HCT116 (cell line): ENCODE data around the gene SSH2. TPM values are rescaled to one million over a fixed set of nuclear protein-coding genes. Genes with fewer than 3 reads are reported as not detected.

Experiments
- ATAC-seq: fragments of 200-7000 bp; cut with Tn5 transposase; 2 replicates; pipeline ENCODE4 v1.9.1; 2020; ENCODE audit warnings: mild to moderate bottlenecking, moderate library complexity
- BruUV-seq: library from RNA; stranded (reverse); fragments of 400-500 nt; replicated peaks from 2 replicates; lab custom pipeline; 2021; lab: Mats Ljungman, UMichigan
- CTCF ChIA-PET: fragments of 300-600 bp; sonication (Branson Sonifier 250); formaldehyde crosslinking; loops from one replicate; lab custom pipeline; 2021; ENCODE audit warnings: antibody characterized with exemption; lab: Charles Lee
- POLR2A ChIA-PET: fragments of 300-600, 350-600 bp; sonication (Branson Sonifier 250); formaldehyde crosslinking; loops from one replicate; lab custom pipeline; 2021; ENCODE audit warnings: antibody characterized with exemption; lab: Charles Lee
- RAD21 ChIA-PET, 2 experiments: fragments of 300-600 bp; sonication (Branson Sonifier 250); formaldehyde crosslinking; loops; one replicate each; lab custom pipeline; 2023; ENCODE audit warnings: low total read pairs in 2 of 2; ENCODE audit not compliant: uncharacterized antibody in 2 of 2, unreplicated experiment in 2 of 2, low non-redundant PET in 1 of 2; lab: Charles Lee
- DNase-seq: peaks from one replicate; pipeline ENCODE4 v3.0.0-alpha.2; 2010; ENCODE audit warnings: low read depth, low spot score
- H2AFZ ChIP-seq: fragments of 200-600 bp; shearing (Covaris generic), sonication (generic); 2 replicates; pipeline ENCODE4 v1.6.1; 2017; ENCODE audit warnings: low read depth, mixed run types, mixed read lengths, antibody characterized with exemption, low read length; ENCODE audit not compliant: poor library complexity, severe bottlenecking
- H3K27ac ChIP-seq: 2 replicates; pipeline ENCODE4 v1.5.1; 2012; ENCODE audit warnings: low read depth, low read length
- H3K27me3 ChIP-seq: fragments of 200-600 bp; sonication (generic); 2 replicates; pipeline ENCODE4 v1.6.1; 2016; ENCODE audit warnings: mixed run types, low read length, mixed read lengths; ENCODE audit not compliant: insufficient read depth
- H3K36me3 ChIP-seq, 2 experiments: fragments of 200-500 bp in 1 of 2; fragments of 200-600 bp in 1 of 2; sonication (Bioruptor generic) in 1 of 2; sonication (generic) in 1 of 2; 2 replicates each; pipeline versions ENCODE4 v1.5.1 to v1.6.1; 2014 to 2016; ENCODE audit warnings: low read length in 2 of 2, inconsistent platforms in 1 of 2, mixed read lengths in 1 of 2, mixed run types in 1 of 2; ENCODE audit not compliant: insufficient read depth in 2 of 2, control insufficient read depth in 1 of 2
- H3K4me1 ChIP-seq, 2 experiments: fragments of 200-600 bp in 1 of 2; sonication (generic) in 1 of 2; 2 replicates each; pipeline versions ENCODE4 v1.5.1 to v1.6.1; 2012 to 2017; ENCODE audit warnings: low read length in 2 of 2, inconsistent platforms in 1 of 2, mild to moderate bottlenecking in 1 of 2, mixed read lengths in 1 of 2, mixed run types in 1 of 2, moderate library complexity in 1 of 2; ENCODE audit not compliant: insufficient read depth in 2 of 2, control insufficient read depth in 1 of 2
- H3K4me2 ChIP-seq: fragments of 200-600 bp; sonication (generic); 2 replicates; pipeline ENCODE4 v1.6.1; 2017; ENCODE audit warnings: mixed run types, low read length, mixed read lengths
- H3K4me3 ChIP-seq, 2 experiments: fragments of 200-600 bp in 1 of 2; sonication (generic) in 1 of 2; replicated peaks in 1 of 2; 2 replicates each; pipeline ENCODE4 v1.5.1; 2011 to 2016; ENCODE audit warnings: low read length in 2 of 2, control low read depth in 1 of 2, low read depth in 1 of 2, mild to moderate bottlenecking in 1 of 2, mixed read lengths in 1 of 2, mixed run types in 1 of 2
- H3K79me2 ChIP-seq: fragments of 200-600 bp; sonication (generic); 2 replicates; pipeline ENCODE4 v1.6.1; 2017; ENCODE audit warnings: mild to moderate bottlenecking, mixed run types, low read length, moderate library complexity, mixed read lengths; ENCODE audit not compliant: insufficient read depth
- H3K9ac ChIP-seq: fragments of 200-600 bp; sonication (generic); 2 replicates; pipeline ENCODE4 v1.6.1; 2016; ENCODE audit warnings: low read length, mixed read lengths
- H3K9me2 ChIP-seq: fragments of 200-600 bp; sonication (generic), shearing (Covaris generic); 2 replicates; pipeline ENCODE4 v1.6.1; 2017; ENCODE audit warnings: mixed run types, mild to moderate bottlenecking, moderate library complexity; ENCODE audit not compliant: insufficient read depth
- H3K9me3 ChIP-seq, 2 experiments: fragments of 200-500 bp in 1 of 2; fragments of 200-600 bp in 1 of 2; sonication (Bioruptor generic) in 1 of 2; sonication (generic) in 1 of 2; 2 replicates each; pipeline ENCODE4 v1.6.1; 2014 to 2017; ENCODE audit warnings: low read length in 2 of 2, mixed read lengths in 2 of 2, inconsistent platforms in 1 of 2, low read depth in 1 of 2, mild to moderate bottlenecking in 1 of 2, mixed run types in 1 of 2, moderate library complexity in 1 of 2; ENCODE audit not compliant: control insufficient read depth in 1 of 2, insufficient read depth in 1 of 2
- H4K20me1 ChIP-seq: fragments of 200-600 bp; sonication (generic), shearing (Covaris generic); 2 replicates; pipeline ENCODE4 v1.6.1; 2017; ENCODE audit warnings: mixed run types, mild to moderate bottlenecking, moderate library complexity; ENCODE audit not compliant: insufficient read depth
- CBX3 ChIP-seq: IDR thresholded peaks from 2 replicates; pipeline ENCODE4 v1.6.1; 2012; ENCODE audit warnings: low read depth
- EGR1 ChIP-seq: IDR thresholded peaks from 2 replicates; pipeline ENCODE4 v1.6.1; 2012; ENCODE audit warnings: low read depth
- ELF1 ChIP-seq: IDR thresholded peaks from 2 replicates; pipeline ENCODE4 v1.6.1; 2012; ENCODE audit warnings: low read depth, borderline replicate concordance
- FOSL1 ChIP-seq: IDR thresholded peaks from 2 replicates; pipeline ENCODE4 v1.6.1; 2012; ENCODE audit warnings: low read depth
- POLR2AphosphoS5 ChIP-seq: IDR thresholded peaks from 2 replicates; pipeline ENCODE4 v1.6.1; 2011; ENCODE audit warnings: mild to moderate bottlenecking, low read depth, low read length, moderate library complexity
- RAD21 ChIP-seq: IDR thresholded peaks from 2 replicates; pipeline ENCODE4 v1.6.1; 2012; ENCODE audit warnings: low read depth, mild to moderate bottlenecking
- TCF7L2 ChIP-seq: IDR thresholded peaks from 2 replicates; pipeline ENCODE4 v1.7.0; 2011; ENCODE audit warnings: borderline replicate concordance, inconsistent platforms; ENCODE audit not compliant: insufficient read depth, insufficient read length; ENCODE audit errors: extremely low read depth
- ZFX ChIP-seq: fragments of 450-650 bp; IDR thresholded peaks from 2 replicates; pipeline ENCODE4 v1.6.1; 2017
- intact Hi-C: fragments of 100-400 bp; cut with micrococcal nuclease; formaldehyde crosslinking; loops from 2 replicates; pipeline ENCODE4 v1.10.0; 2022
- total RNA-seq: library from RNA; stranded (reverse); gene quantifications from one replicate; pipeline ENCODE4 v1.2.1, GENCODE V29; 2021; ENCODE audit not compliant: unreplicated experiment
- TF ChIP-seq, protein P1 (sequence below): IDR thresholded peaks from 2 replicates; pipeline ENCODE4 v1.6.1; 2011; ENCODE audit warnings: mild to moderate bottlenecking, low read length, moderate library complexity; ENCODE audit not compliant: insufficient replicate concordance; ENCODE audit errors: extremely low read depth
- TF ChIP-seq, protein P2 (sequence below): IDR thresholded peaks from 2 replicates; pipeline ENCODE4 v1.6.1; 2012

The SSH2 gene
- total RNA-seq, 1 experiment from 2014 or later: 17.0 TPM

DNA sequence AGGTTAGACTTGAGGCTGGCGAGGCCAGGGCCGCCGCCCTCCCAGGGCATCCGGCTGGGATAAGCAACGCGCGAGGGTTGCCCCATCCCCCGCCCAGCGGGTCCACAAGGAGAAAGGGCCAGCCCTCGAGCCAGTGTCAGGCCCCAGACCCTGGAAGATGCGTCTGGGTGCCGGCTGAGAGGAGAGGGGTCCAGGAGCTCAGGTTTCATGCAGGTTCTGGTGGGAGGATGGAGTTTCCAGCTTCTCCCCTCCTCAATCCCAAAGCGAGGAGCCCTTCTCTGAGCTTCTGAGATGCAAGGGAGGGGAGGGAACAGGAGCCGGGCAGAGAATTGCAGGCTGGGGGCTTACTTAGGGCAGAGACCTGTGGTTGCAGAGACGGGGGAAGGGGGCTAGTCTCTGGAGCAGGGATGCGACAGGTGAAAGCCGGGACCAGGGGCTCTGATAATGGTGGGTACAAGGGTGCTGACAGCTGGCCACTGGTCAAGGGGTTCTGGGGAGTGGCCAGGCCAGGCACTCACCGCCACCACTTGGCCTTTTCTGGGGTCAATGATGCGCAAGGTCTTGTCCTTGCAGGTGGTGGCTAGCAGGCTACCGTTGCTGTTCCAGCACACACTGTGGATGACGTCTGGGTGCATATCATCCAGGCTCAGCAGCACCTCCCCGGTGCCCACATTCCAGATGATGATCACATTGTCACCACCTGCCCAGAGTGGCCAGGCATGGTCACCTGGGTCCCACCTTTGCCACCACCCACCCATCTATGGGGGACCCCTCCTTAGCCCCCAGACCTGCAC is 311.6 kb downstream of the SSH2 start:
- Histone ChIP-seq H3K27ac (peak overlapping the region; percentile 64; the same call in 1 of the 2 replicates), H4K20me1 (no peaks in the 10 kb centered on the region), H2AFZ (peak overlapping the region; percentile 51), H3K4me3 (peak overlapping the region; percentile 36 to 50), H3K4me1 (peaks cover 51 to 75% of the 10 kb centered on the region in 2 experiments), H3K9me2 (no peaks in the 10 kb centered on the region), H3K4me2 (peak overlapping the region; percentile 97), H3K36me3 (no peaks in the 10 kb centered on the region), H3K9ac (peak overlapping the region; percentile 66), H3K27me3 (no peaks in the 10 kb centered on the region), H3K79me2 (no peaks in the 10 kb centered on the region), H3K9me3 (no peaks in the 10 kb centered on the region)
- TF ChIP-seq ELF1: no peak
- 0 out of 2 replicates have a peak, but pooled peaks have one; percentile 13 for TF ChIP-seq CBX3
- ATAC-seq: peak; percentile 17
- intact Hi-C loops: loop anchor here (1.0 kb wide), 1 partner anchor 38 kb away; no protein-coding TSS in a partner anchor
- ChIA-PET CTCF (interaction anchor here (0.8 to 4.6 kb wide), 26 partner anchors 8 to 718 kb away, joined by 3 to 61 read pairs (median 6); partner anchors contain the start of genes ANKRD13B and SSH2), RAD21 (interaction anchor here (0.8 to 1.1 kb wide), 2 partner anchors 21 to 312 kb away, joined by 3 to 4 read pairs; partner anchors contain the start of gene SSH2 (in 1 of the 2)), POLR2A (no interaction called here)
- DNase-seq: no peak
- BruUV-seq: no TSS peak

GRCh38 chr17:29617481-29618271 is 312.4 kb downstream of the SSH2 start:
- Histone ChIP-seq H3K9me3 (no peaks in the 10 kb centered on the region), H4K20me1 (no peaks in the 10 kb centered on the region), H3K4me3 (peak overlapping the region; percentile 36 to 50), H3K4me1 (peaks cover 48 to 68% of the 10 kb centered on the region in 2 experiments), H3K4me2 (peak overlapping the region; percentile 97), H3K36me3 (no peaks in the 10 kb centered on the region), H3K9me2 (no peaks in the 10 kb centered on the region), H3K79me2 (no peaks in the 10 kb centered on the region), H3K27me3 (no peaks in the 10 kb centered on the region), H3K27ac (peak overlapping the region; percentile 64), H2AFZ (peak overlapping the region; percentile 51), H3K9ac (peak overlapping the region; percentile 66)
- POLR2A ChIA-PET: interaction anchor here (0.6 to 1.3 kb wide), 2 partner anchors 239 to 476 kb away, joined by 3 read pairs; no protein-coding TSS in a partner anchor
- intact Hi-C loops: loop anchor here (1.0 kb wide), 2 partner anchors 37 to 476 kb away; no protein-coding TSS in a partner anchor
- ATAC-seq: peak; percentile 60
- no TSS peak for BruUV-seq
- CTCF ChIA-PET: interaction anchor here (0.8 to 4.6 kb wide), 35 partner anchors 9 to 719 kb away, joined by 3 to 61 read pairs (median 6); partner anchors contain the start of genes ABHD15, ANKRD13B, SSH2 and TP53I13
- peak; percentile 50 for DNase-seq
- RAD21 ChIA-PET: interaction anchor here (0.7 to 0.8 kb wide), 3 partner anchors 22 to 969 kb away, joined by 3 to 5 read pairs (median 4); partner anchors contain the start of gene SSH2 (in 1 of the 2)
- TF ChIP-seq POLR2AphosphoS5 (peak; percentile 45), ZFX (peak; percentile 80; the same call in 1 of the 2 replicates), EGR1 (no peak), FOSL1 (no peak), RAD21 (peak; percentile 73), TCF7L2 (peak; percentile 27)
- TF ChIP-seq, protein P1, sequence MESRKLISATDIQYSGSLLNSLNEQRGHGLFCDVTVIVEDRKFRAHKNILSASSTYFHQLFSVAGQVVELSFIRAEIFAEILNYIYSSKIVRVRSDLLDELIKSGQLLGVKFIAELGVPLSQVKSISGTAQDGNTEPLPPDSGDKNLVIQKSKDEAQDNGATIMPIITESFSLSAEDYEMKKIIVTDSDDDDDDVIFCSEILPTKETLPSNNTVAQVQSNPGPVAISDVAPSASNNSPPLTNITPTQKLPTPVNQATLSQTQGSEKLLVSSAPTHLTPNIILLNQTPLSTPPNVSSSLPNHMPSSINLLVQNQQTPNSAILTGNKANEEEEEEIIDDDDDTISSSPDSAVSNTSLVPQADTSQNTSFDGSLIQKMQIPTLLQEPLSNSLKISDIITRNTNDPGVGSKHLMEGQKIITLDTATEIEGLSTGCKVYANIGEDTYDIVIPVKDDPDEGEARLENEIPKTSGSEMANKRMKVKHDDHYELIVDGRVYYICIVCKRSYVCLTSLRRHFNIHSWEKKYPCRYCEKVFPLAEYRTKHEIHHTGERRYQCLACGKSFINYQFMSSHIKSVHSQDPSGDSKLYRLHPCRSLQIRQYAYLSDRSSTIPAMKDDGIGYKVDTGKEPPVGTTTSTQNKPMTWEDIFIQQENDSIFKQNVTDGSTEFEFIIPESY: no peak
- TF ChIP-seq, protein P2, sequence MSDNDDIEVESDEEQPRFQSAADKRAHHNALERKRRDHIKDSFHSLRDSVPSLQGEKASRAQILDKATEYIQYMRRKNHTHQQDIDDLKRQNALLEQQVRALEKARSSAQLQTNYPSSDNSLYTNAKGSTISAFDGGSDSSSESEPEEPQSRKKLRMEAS: peak; percentile 47; the same call in 1 of the 2 replicates
